Measurements from ENCODE around the gene CACNB4.
"Not testable (repeated sequence)": the region's sequence is repeated elsewhere in the genome, so short reads cannot be mapped to it uniquely, and the experiment has no call there.

CACNB4 gene

DNA sequence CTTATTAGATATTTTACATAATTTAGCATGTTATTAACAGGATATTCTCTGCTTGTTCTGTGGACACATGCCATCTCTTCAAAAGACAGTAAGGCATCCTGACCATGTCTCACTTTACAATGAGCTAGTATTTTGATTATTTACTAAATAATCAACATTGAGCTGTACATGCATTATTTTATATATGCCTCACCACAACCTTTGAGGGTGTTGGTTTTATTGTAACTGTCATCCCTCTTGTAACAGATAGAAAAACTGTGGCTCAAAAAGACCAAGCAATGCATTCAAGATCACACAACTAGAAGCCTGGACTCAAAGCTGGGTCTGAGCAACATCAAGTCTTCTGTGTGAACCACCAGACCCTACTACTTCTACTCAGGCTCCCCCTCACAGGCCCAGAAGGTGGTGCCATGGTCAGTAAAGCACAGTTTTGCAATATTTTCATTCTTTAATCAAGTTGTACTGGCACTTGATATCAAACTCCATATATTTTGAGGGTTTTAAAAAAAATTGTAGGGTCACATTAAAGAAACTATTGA, 165.5 kb downstream of the CACNB4 start:
- no peak for DNase-seq

GRCh38 chr2:151931756-151932155, 167.1 kb downstream of the CACNB4 start:
- DNase-seq = no peak

GRCh38 chr2:151931030-151931611, 167.7 kb downstream of the CACNB4 start:
- no peak for DNase-seq

DNA sequence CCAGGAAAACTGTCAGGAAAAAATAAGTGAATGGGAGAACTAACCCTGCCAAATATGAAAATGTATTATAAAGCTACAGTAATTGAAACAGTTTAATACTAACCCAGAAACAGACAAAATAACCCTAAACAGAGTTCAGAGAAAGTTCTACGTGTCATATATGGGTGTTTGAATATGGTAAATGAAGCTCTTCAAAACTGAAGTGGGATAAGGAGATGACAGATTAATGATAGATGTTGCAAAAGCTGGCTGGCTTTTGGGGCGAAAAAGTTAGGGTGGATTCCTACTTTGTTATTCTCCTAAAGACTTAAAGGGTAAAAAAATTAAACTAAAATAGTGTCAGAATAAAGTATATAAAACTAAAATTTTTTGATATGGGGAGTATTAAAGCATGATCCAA, 168.8 kb downstream of the CACNB4 start:
- no peak for DNase-seq

- DNase-seq = no peak
Measured at GRCh38 chr2:151928380-151928779, 170.5 kb downstream of the CACNB4 start.

DNA sequence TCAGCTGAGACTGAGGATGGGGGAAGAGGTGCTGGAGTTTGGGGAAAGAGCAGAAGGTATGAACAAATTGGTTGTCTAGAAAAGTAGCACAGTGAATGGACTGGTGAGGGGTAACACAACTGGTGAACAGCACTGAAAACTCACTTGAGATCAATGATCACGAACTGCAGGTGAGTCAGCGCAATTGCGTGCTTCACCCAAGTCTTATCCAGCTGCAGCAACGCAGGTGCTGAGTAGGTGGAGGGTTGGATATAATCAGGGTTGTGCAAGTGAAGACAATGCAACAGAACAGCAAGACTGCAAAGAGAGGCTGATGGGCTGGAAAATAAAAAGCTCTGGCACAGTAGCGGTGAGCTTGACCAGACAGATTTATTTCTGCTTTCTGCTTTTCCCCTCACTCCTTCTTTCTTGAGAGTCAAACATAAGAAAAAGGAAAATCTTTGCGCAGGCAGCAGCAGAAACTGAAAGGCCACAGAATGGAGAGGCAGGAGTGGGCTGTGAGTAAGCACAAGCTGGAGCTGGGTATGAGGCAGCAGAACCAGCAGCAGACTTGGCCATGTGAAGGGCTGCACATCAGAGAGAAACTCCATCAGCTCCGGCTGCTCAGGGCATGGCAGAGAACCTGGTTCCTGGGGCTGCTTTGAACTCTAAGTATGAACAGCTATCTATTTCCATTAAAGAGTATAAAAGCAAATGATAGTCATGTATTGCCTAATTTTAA, 171.2 kb downstream of the CACNB4 start:
- DNase-seq = no peak

DNA sequence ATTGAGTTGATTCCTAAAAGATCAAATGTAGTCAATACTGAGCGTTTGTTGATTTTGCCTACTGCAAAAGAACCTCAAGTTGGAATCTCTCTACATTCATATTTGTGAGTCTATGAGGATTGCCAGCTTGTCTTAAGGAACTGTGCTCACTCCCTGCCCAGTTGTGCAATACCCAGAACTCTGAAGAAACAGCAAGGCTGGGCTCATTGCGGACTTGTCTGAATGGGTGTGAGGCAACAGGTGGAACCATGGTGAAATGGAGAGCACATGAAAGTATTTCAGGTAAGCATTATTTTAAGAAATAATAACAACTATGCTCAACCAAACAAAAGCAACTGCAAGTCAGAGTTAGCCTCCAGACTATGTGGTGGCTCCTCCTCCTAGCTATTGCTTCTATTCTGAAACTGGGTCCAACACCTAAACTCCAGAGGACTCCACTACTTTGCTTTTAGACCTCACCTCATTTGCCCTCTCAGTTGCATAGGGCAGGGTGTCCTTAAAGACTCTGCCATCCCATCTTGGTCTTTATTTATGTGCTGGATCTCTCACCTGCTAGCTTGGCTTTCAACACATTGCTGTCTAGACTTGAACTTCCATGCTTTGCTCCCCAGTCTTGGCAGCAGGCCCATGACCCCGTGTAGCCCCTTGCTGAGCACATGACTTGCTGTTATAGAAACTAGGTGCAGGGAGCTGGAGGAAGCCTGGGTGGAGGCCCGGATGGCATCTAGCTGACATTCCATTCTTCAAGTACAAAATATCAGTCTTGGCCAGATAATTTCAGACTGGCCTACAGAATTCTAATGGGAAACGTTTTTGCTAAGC, 175.8 kb downstream of the CACNB4 start:
- DNase-seq = no peak

- DNase-seq = no peak
Measured at GRCh38 chr2:151919786-151920185, 179.1 kb downstream of the CACNB4 start.

- no peak for DNase-seq
Measured at GRCh38 chr2:151918308-151918707, 180.5 kb downstream of the CACNB4 start.

DNA sequence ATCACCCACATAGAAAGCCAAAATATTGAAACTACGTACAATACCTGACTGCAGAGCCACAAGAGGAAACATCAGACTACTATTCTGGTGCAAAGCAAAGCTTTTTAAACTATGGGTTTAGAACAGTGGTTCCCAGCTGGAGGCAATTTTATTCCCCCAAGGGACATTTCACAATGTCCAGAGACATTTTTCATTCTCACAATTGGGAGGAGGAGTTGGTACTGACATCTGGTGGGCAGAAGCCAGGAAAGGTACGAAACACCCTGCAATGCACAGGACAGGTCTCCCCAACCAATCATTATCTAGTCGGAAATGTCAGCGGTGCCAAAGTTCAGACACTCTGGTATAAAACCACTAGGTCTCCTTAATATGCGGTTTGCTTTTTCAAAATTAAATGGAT, 182.2 kb downstream of the CACNB4 start:
- DNase-seq = no peak

GRCh38 chr2:151915629-151916025, 183.2 kb downstream of the CACNB4 start:
- DNase-seq = not testable (repeated sequence)

DNA sequence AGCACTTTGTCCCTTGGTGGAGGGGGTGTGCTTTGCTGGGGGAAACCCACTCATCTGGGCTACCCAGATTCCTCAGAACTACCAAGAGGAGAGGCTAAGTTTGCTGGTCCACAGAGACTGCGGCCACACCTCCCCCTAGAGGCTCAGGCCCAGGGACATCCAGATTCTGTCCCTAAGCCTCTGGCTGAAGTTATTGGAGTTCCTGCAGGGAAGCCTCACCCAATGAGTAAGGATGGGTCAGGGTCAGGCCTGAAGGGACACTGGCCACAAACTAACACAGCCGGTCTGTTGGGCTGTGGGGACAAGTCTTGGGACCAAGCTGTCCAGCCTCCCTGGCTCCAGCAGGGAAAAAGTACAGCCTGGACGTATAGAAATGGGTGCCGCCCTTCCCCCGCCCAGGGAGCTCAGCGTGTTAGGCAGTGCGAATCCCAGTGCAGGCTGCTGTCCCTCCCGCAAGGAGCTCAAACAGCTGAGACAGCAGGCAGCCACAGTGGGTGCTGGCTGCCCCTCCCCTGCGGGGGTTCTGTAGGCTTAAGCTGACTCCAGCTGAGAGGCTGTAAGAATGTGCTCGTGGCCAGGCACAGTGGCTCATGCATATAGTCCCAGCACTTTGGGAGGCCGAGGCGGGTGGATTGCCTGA, 183.7 kb downstream of the CACNB4 start:
- no peak for DNase-seq

- DNase-seq = no peak
Measured at GRCh38 chr2:151908204-151908882, 190.5 kb downstream of the CACNB4 start.

- no peak for DNase-seq
Measured at GRCh38 chr2:151907286-151908203, 191.3 kb downstream of the CACNB4 start.

- DNase-seq = no peak
Measured at GRCh38 chr2:151906633-151906998, 192.2 kb downstream of the CACNB4 start.

DNA sequence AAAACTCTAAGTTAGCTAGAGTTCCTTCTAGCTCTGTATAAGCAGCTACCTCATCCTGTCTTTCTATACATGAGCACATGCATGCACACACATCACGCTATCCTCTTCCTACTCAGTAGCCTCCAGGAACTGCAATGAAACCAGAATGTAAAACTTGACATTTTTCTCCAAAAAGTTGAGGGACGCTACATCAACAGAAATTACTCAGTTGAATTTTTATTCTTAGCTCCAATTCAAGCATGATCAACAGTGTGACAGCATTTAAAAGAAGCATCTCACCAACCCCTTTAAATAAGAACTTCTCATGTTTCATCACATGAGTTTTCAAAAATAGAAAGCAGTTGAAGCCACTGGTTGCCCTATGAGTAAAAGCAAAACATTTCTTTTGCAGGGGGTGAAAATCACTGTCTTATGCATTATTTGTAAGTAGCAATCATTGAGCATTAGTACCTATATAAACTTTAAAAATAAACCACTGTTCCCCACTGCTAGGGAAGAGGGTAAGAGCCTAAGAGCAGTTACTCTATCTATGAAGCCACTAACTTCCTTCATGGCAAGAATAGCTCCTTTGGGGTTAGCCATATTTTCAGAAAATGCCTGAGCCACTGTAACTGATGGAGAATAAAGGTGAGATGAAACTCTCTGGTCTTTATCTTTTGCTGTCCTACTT, 192.7 kb downstream of the CACNB4 start:
- no peak for DNase-seq

- no peak for DNase-seq
Measured at GRCh38 chr2:151904807-151905206, 194.0 kb downstream of the CACNB4 start.

GRCh38 chr2:151904021-151904420, 194.8 kb downstream of the CACNB4 start:
- DNase-seq = no peak

DNA sequence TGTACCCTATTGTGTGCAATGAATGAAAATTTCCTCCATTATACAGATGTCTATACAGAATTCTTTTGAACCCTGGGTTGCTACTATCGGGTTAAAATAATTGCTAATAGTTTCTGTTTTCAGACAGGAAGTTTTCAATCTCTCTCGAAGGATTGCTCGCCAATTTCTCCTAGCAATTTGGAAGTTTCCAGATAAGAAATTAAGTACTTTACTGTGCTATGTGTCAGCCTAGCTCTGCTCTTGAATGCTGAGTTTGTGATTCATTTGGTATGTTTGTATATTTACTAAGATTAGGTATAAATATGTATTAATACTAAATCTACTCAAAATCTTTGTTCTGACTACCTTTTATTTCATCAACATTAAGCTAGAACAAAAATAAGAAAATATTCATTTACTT, 196.0 kb downstream of the CACNB4 start:
- no peak for DNase-seq

DNA sequence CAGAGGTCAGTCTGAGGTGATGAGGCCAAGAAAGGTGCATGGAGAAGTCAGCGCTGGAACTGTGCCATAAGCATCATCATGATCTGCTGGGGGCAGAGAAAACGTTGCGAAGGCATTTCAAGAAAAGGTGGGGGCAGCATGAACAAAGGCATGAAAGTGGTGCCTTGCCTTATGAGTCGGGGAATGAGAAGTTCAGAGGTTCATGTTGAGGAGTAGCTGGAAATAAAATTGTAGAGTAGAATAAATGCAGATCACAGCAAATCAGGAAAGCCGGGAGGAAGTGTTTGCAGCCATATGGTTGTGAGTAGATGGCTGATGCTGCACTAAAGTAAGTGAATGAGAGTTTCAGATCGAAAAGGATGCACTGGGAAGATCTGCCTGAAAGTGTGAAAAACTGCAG, 198.5 kb downstream of the CACNB4 start:
- DNase-seq = no peak

DNA sequence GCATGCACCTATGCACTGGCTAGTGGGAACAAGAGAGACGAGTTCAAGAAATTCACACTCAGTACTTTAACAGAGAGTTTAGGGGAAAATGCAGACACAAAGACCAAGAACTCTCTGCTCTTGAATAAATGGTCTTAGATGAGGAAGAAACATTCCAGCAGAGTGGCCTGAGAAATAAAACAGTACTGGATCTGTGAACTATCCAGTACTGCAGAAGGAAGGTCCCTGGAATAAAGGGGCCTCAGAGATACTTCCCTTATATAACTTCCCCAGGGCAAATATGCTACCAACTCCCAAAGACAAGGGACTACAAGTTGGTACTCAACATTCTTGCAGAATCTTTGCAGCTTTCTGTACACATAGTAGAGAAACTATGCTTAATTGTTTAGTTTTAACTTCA, 199.7 kb downstream of the CACNB4 start:
- DNase-seq = no peak
